GM18511 (cell line): ENCODE results near the gene SKI.

Source experiments
- ATAC-seq: cut with Tn5 transposase; IDR thresholded peaks from one replicate; pipeline ENCODE4 v1.9.1; 2021; ENCODE audit warnings: mild to moderate bottlenecking, moderate library complexity; ENCODE audit not compliant: unreplicated experiment

SKI gene

GRCh38 chr1:2335721-2336455 lies 107.8 kb downstream of the SKI start:
- ATAC-seq: no peak

- ATAC-seq: no peak
Measured at GRCh38 chr1:2336499-2336898, 108.4 kb downstream of the SKI start.

- ATAC-seq: no peak
Measured at GRCh38 chr1:2337081-2337480, 109.0 kb downstream of the SKI start.

- no peak for ATAC-seq
Measured at GRCh38 chr1:2337501-2337900, 109.4 kb downstream of the SKI start.

DNA sequence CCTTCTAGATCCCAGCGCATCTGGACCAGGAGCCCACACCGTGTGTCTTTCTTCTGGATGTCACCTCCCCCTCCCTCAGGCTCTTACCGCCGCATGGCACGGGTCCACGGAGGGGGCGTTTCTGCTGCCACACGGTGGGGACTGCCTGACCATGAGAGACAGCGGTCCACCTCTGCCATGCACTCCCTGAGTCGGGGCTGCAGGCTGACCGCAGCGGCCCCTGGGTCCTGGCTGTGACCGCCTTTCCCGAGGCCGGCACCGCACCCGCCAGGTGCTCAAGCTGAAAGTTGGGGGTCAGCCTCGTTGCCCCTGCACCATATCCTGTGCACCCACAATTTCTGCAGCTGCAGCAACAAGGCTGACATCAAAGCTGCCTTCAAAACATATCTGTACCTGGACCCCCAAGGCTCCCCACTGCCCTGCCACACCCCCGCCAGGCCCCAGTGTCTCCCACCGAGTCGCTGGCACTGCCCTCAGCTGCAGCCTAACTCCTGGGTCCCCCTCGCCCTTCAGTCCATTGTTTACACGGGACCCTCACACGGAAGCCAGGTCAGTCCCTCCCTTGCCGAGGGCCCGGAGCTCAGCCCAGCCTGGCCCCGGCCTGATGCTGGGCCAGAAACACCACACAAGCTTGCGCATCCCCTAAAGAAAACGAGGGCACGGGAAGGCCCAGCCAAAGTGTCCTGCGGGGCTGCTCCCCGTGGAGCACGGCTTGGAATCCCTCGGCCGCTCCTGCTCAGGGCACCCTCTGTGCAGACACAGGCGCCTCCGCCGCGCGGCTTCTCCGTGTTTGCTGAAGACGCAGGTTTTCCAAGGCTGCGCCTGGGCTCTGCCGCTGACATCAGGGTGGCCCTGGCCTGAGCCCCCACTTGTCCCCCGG lies 111.3 kb downstream of the SKI start:
- ATAC-seq: no peak

DNA sequence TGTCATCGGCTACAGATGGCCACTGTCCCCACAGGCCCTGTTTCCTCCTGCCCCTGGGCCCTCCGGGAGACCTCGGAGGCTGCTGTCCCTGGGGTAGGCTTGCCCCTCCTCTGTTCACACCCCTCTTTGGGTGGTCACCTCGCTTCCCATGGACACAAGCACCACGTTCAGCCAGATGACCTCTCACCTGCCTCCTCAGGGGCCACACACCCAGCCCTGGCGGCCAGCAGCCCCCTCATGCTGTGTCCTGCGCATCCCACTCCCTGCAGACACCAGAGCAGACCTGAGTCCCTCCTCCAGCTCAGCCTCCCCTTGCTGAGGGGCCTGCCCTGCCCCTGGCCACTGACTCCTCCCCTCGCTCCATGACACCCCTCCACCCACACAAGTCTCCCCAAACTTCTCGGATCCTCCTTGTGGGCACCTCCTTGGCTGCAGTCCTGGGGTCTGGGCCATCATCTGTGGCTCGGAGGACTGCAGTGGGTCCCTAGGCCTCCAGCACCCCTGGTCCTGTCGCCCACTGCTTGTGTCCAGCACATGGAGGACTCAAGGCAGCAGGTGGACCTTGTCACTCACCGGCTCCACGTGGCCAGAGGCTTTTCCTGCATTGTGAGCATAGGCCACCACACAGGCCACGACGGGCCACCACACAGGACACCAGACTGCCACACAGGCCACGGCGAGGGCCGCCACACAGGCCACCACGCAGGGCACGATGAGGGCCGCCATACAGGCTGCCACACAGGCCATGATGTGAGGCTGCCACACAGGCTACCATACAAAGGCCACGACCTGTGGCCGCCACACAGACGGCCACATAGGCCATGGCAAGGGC lies 112.2 kb downstream of the SKI start:
- no peak for ATAC-seq

GRCh38 chr1:2340918-2341254 lies 112.8 kb downstream of the SKI start:
- no peak for ATAC-seq

- no peak for ATAC-seq
Measured at GRCh38 chr1:2341706-2342383, 113.7 kb downstream of the SKI start.

GRCh38 chr1:2342384-2343022 lies 114.4 kb downstream of the SKI start:
- ATAC-seq: no peak

DNA sequence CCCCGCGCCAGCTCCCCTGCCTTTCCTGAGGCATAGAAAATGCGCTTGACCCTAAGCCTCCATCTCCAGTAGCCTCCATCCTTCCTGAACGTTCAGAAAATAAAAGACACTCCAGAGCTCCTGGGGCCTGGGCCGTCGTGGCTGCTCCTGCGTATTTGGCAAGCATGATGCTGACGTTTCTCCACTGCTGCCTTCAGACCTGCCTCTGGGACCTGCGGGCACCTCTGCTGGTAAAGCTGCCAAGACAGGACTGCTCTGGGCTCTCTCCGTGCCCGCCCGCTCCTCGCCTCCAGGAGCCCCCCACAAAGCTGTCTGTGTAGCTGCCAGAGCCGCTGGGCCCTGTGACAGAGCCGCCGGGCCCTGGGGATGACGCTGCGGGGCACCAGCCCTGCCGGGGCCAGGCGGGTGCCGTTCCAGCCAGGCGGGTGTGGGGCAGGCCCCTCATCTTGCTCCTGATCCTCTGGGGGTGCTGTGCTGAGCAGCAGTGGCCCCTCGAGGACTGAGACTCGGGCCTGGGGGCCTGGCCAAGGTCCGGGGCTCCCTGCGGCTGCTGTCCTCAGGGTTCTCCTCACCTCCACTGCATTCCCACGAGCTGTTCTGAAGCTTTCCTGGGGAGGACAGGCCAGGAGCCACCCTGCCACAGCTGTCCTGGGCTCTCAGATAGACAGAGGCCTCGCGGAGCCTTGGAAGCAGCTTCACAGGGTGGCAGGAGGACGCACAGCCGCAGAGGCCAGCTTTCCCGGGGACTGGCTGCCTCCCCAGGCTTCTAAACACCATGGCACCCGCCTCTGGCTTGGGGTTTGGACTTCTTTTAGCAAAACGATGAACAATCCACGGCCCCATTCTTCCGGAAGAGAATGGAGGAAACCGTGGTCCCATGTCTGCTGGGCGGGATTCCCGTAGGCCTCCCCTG lies 115.2 kb downstream of the SKI start:
- no peak for ATAC-seq

- no peak for ATAC-seq
Measured at GRCh38 chr1:2344121-2344681, 116.1 kb downstream of the SKI start.

GRCh38 chr1:2344744-2345296 lies 116.7 kb downstream of the SKI start:
- no peak for ATAC-seq

- ATAC-seq: no peak
Measured at GRCh38 chr1:2345297-2346075, 117.4 kb downstream of the SKI start.

- no peak for ATAC-seq
Measured at GRCh38 chr1:2346691-2347408, 118.7 kb downstream of the SKI start.

DNA sequence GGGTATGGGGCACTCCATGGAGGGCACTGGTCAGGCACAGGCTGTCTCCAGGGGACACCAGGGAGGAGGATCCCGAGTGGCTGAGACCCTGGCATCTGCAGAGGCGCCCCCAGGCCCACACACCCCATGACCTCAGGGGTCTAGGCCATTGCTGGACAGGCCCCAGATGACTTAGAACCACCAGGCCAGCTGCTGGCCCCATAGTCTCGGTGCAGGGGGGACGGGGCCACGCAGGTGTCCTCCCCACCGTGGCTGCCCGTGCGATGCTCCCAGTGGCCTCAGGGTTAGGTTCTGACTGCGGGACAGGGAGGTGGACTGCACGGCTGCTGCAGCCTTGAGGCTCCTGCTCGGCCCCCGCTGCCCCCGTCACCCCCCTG lies 119.3 kb downstream of the SKI start:
- ATAC-seq: no peak

- ATAC-seq: no peak
Measured at GRCh38 chr1:2347896-2348295, 119.8 kb downstream of the SKI start.
